OCI-LY7 (cell line): Measurements from ENCODE around the gene TYMP. TPM values are rescaled to one million over a fixed set of nuclear protein-coding genes. Genes with fewer than 3 reads are reported as not detected.

Experiments
- BruUV-seq: library from RNA; stranded (reverse); fragments of 400-500 nt; replicated peaks from 2 replicates; lab custom pipeline; 2021; lab: Mats Ljungman, UMichigan
- CTCF ChIA-PET: fragments of 300-600 bp; sonication (Branson Sonifier 250); formaldehyde crosslinking; loops from one replicate; lab custom pipeline; 2022; ENCODE audit warnings: antibody characterized with exemption; ENCODE audit not compliant: unreplicated experiment; lab: Charles Lee
- POLR2A ChIA-PET: fragments of 300-600 bp; sonication (Branson Sonifier 250); formaldehyde crosslinking; loops from one replicate; lab custom pipeline; 2022; ENCODE audit warnings: antibody characterized with exemption; lab: Charles Lee
- DNase-seq: peaks from one replicate; pipeline ENCODE4 v3.0.0-alpha.2; 2015; ENCODE audit warnings: low spot score
- H2AFZ ChIP-seq: fragments of 200-600 bp; sonication (generic), shearing (Covaris generic); 2 replicates; pipeline ENCODE4 v1.6.1; 2014; ENCODE audit warnings: mild to moderate bottlenecking, antibody characterized with exemption, low read length, moderate library complexity
- H3K27ac ChIP-seq: fragments of 200-600 bp; sonication (generic); 2 replicates; pipeline ENCODE4 v1.5.1; 2014; ENCODE audit warnings: mixed run types, low read depth, mild to moderate bottlenecking, moderate library complexity, low read length, inconsistent platforms; ENCODE audit not compliant: poor library complexity, severe bottlenecking
- H3K36me3 ChIP-seq: fragments of 200-600 bp; sonication (generic); 2 replicates; pipeline ENCODE4 v1.6.1; 2014; ENCODE audit warnings: mild to moderate bottlenecking, antibody characterized with exemption, low read length, moderate library complexity, mixed read lengths; ENCODE audit not compliant: insufficient read depth
- H3K4me1 ChIP-seq: fragments of 200-600 bp; sonication (generic); 2 replicates; pipeline ENCODE4 v1.5.1; 2014; ENCODE audit warnings: mild to moderate bottlenecking, low read length; ENCODE audit not compliant: insufficient read depth, poor library complexity, severe bottlenecking
- H3K4me2 ChIP-seq: fragments of 200-600 bp; sonication (generic); 2 replicates; pipeline ENCODE4 v1.6.1; 2014; ENCODE audit warnings: mild to moderate bottlenecking, low read length
- H3K4me3 ChIP-seq: fragments of 200-600 bp; sonication (generic); 2 replicates; pipeline ENCODE4 v1.5.1; 2014; ENCODE audit warnings: mild to moderate bottlenecking, low read depth, low read length; ENCODE audit not compliant: poor library complexity, severe bottlenecking
- H3K79me2 ChIP-seq: fragments of 200-600 bp; sonication (generic); 2 replicates; pipeline ENCODE4 v1.6.1; 2016; ENCODE audit warnings: low read depth, mild to moderate bottlenecking, low read length, moderate library complexity, mixed read lengths; ENCODE audit not compliant: insufficient read depth
- H3K9me2 ChIP-seq: fragments of 200-600 bp; sonication (generic); 2 replicates; pipeline ENCODE4 v1.6.1; 2016; ENCODE audit warnings: mild to moderate bottlenecking, low read length, mixed read lengths; ENCODE audit not compliant: insufficient read depth
- H3K9me3 ChIP-seq: fragments of 200-600 bp; sonication (generic); 2 replicates; pipeline ENCODE4 v1.6.1; 2014; ENCODE audit warnings: mild to moderate bottlenecking, mixed run types, low read length, mixed read lengths
- H4K20me1 ChIP-seq: fragments of 200-600 bp; sonication (generic); 2 replicates; pipeline ENCODE4 v1.6.1; 2014; ENCODE audit warnings: mild to moderate bottlenecking, antibody characterized with exemption, low read length, moderate library complexity, mixed read lengths; ENCODE audit not compliant: insufficient read depth
- EZH2phosphoT487 ChIP-seq: fragments of 200-600 bp; sonication (generic); IDR thresholded peaks from 2 replicates; pipeline ENCODE4 v1.6.1; 2018; ENCODE audit warnings: low read depth, borderline replicate concordance, mild to moderate bottlenecking, mixed run types, antibody characterized with exemption, low read length, moderate library complexity, mixed read lengths
- intact Hi-C: fragments of 100-400 bp; cut with micrococcal nuclease; formaldehyde crosslinking; loops from one replicate; pipeline ENCODE4 v1.10.0; 2022; ENCODE audit not compliant: unreplicated experiment
- total RNA-seq, 2 experiments: library from RNA; depleted of rRNA in 1 of 2; stranded (reverse); fragments of >200 nt in 1 of 2; shearing (Covaris generic) in 1 of 2; gene quantifications; 2 replicates each; pipeline ENCODE4 v1.2.3, GENCODE V29; 2014 to 2022
- TF ChIP-seq, protein P1 (sequence below): fragments of 200-600 bp; sonication (generic); conservative IDR thresholded peaks from 2 replicates; pipeline ENCODE4 v1.5.1; 2014; ENCODE audit warnings: mild to moderate bottlenecking, antibody characterized with exemption, low read length, moderate library complexity, mixed read lengths

The TYMP gene
- total RNA-seq, 2 experiments from 2014 or later = 3.9 to 4.0 TPM

- Histone ChIP-seq H4K20me1 (no peaks in the 10 kb centered on the region), H3K27ac (no peak overlapping the region), H3K9me3 (no peaks in the 10 kb centered on the region), H2AFZ (no peak overlapping the region), H3K4me3 (no peak overlapping the region), H3K79me2 (no peaks in the 10 kb centered on the region), H3K36me3 (peaks cover 92% of the 10 kb centered on the region), H3K4me2 (no peak overlapping the region), H3K9me2 (no peaks in the 10 kb centered on the region), H3K4me1 (peaks cover 26% of the 10 kb centered on the region)
- intact Hi-C loops = no loop called here
- no TSS peak for BruUV-seq
- POLR2A ChIA-PET = interaction anchor here (1.6 kb wide), 1 partner anchor 8 kb away, joined by 7 read pairs; no protein-coding TSS in a partner anchor
- DNase-seq = no peak
- TF ChIP-seq, protein P1, sequence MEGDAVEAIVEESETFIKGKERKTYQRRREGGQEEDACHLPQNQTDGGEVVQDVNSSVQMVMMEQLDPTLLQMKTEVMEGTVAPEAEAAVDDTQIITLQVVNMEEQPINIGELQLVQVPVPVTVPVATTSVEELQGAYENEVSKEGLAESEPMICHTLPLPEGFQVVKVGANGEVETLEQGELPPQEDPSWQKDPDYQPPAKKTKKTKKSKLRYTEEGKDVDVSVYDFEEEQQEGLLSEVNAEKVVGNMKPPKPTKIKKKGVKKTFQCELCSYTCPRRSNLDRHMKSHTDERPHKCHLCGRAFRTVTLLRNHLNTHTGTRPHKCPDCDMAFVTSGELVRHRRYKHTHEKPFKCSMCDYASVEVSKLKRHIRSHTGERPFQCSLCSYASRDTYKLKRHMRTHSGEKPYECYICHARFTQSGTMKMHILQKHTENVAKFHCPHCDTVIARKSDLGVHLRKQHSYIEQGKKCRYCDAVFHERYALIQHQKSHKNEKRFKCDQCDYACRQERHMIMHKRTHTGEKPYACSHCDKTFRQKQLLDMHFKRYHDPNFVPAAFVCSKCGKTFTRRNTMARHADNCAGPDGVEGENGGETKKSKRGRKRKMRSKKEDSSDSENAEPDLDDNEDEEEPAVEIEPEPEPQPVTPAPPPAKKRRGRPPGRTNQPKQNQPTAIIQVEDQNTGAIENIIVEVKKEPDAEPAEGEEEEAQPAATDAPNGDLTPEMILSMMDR = no peak
- no peak for TF ChIP-seq EZH2phosphoT487
- CTCF ChIA-PET = no interaction called here
Observed at GRCh38 chr22:50573491-50574382, 43.9 kb upstream of the TYMP start.

GRCh38 chr22:50572965-50573364 lies 43.2 kb upstream of the TYMP start:
- Histone ChIP-seq H3K36me3 (peaks cover 91% of the 10 kb centered on the region), H3K4me3 (no peak overlapping the region), H4K20me1 (no peaks in the 10 kb centered on the region), H3K4me1 (peaks cover 26% of the 10 kb centered on the region), H3K9me3 (no peaks in the 10 kb centered on the region), H2AFZ (no peak overlapping the region), H3K4me2 (no peak overlapping the region), H3K27ac (no peak overlapping the region), H3K9me2 (no peaks in the 10 kb centered on the region), H3K79me2 (no peaks in the 10 kb centered on the region)
- ChIA-PET CTCF (no interaction called here), POLR2A (interaction anchor here (0.9 kb wide), 1 partner anchor 33 kb away, joined by 3 read pairs; no protein-coding TSS in a partner anchor)
- intact Hi-C loops = no loop called here
- TF ChIP-seq EZH2phosphoT487 = no peak
- TF ChIP-seq, protein P1 = no peak
- no TSS peak for BruUV-seq
- no peak for DNase-seq
